GM21367 (cell line): ENCODE results near the gene HS3ST3B1.
A peak's percentile ranks its signal among the peaks of the same experiment; 100 is the strongest.

Source experiments
- ATAC-seq: cut with Tn5 transposase; IDR thresholded peaks from one replicate; pipeline ENCODE4 v1.9.1; 2021; ENCODE audit not compliant: unreplicated experiment

HS3ST3B1 gene

DNA sequence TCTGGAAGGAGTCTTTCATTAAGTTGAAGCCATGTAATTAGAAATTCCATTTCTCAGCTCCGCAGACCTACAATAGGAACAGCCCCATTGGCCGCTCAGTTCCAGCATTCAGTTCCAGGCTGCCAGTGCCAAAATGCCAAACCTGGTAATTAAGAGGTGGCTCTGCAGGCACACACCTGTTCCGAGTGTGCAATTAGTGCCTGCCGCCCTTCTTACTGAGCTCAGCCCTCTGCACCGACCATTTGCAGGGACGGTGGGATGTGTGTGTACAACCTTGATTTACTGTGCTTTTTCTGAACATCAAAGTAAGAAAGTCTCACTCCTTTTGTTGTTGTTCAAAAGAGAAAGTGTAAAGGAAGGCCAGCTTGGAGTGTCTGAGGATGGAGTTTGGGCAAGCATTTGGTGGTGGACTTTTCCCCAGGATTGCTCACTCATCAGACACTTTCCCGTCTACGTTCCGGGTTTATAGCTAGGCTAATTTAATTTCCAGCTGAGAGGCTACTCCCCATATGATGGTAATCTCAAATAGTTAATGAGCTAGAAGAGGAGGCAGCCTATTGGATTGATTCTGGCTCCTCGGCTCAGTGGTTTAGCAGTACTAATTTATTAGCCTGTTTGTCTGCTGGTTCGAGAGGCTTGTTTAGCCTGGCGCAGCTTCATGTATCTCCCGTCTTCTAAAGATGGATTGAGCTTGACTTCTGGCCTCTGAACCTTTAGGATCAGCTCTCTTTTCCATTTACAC is 20.0 kb downstream of the HS3ST3B1 start:
- no peak for ATAC-seq

DNA sequence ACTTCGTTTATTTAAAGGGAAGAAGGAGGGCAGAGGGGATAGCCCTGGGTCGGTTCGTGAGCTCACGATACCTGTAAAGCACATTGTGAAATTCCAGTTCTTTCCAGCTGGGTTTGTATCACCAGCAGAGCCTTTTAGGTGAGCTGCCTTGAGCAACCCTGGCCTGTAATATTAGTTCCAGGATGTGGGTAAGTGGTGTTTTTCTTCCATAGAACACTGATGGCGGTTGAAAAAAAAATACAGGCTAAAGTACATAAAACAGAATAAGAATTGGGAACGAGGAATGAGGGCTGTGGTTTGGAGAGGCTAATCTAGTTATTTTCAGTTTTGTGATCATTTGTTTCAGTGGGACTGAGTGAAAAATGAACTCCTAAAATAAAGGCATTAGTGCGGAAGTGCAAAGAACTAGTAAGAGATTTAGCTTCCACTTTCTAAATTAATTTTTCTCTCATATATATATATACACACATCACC is 20.6 kb downstream of the HS3ST3B1 start:
- ATAC-seq, result no peak

DNA sequence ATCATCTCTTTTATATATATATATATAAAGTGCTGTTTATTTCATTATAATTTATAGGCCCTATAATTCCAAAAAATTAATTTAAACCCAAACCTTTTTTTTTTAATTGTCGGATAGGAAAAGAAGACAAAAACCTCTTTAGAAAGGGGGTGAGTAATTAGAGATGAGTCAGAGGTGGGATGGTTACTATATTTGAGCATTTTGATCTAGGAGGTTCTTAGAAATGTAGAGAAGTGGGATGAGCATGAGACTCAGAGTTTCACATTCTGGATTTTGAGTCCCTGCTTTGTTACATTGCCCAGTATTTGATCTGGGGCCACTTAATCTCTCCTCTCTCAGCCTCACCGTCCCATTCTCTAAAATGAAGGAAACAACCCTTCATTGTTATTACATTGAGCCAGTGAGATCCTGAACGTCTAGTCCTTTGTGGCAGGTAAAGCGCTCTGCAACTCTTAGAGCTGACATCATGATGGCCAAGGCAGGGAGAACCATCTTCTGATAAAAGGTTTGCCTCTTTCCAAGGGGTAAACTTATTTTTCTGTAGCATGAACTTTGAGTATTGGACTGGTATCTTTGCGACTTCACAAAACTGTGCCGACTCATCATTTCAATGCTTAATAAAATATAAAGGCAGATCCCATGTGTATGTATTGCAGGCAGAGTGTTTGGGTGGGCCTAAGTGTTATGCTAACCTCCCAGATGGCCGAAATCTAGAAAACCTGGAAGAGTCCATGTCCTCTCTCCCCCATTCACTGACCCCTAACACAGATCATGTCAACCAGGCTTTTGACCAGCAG is 21.3 kb downstream of the HS3ST3B1 start:
- no peak for ATAC-seq

DNA sequence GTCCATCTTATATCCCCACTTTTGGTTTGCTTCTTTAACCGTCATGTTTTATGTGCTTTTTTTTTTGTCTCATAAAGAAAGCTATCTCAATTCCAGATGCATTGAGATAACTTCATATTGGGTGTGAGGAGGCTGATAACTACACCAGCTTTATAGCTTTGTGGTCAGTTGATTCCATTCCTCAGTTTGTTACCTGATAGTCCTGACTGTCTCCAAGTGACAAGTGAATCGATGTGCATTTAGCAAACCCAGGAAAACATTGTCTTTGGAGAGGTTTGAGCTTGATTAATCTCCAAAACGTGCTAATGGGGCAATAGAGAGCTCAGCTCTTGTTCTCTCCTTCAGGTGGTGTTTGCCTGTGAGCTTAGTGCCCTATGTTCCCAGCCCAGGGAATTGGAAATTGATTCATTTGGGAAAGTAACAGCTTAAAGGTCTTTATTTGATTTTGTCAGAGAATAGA is 22.7 kb downstream of the HS3ST3B1 start:
- ATAC-seq, result no peak

DNA sequence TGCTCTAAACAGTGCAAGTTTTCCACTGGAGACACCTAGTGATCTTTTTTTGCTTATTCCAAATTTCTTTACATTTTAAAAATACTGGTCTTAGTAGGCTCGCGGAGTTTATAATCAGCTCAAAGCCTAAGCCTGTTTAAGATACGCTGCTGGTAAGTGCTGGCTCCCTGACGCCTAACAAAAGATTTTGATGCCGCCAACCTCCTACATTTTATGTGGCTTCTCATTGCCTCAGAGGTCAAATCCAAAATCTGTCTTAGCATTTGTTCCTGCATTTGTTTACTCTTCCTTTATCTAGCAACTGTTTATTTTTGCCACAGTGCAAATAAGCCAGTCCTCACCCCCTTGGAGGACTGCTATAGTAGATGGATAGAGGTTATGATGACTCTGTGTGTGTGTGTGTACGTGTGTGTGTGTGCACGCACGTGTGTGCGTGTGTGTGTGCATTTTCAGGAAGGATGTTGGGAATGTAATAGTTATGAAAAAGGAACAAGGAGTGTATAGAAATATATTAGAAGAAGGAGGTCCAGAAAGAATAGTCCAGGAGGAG is 24.8 kb downstream of the HS3ST3B1 start:
- no peak for ATAC-seq

DNA sequence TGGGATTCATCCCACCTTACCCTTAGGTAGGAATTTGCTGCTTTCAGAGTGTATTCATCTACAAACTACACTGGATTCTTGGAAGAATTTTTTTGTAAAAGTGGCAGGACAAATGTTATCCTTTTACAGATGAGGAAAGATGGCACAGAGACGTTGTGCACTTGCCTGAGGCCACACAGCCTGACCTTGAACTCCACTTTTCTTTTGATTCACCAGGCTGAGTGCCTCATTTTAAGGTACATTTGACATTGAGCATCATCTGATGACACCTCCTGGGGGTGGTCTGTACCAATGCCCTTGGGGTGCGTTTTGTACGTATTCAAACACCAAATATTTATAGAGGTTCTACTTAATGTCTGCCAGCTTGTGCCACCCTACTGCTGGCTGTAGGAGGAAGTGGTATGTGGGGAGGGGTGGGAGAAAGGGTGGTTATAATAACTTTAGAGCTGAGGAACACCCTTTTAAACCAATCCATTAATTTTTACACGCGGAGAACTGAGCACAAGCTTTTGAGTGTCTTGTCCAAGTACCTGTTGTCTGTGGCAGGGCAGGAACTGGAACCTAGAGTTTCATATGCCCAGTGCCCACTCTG is 29.1 kb downstream of the HS3ST3B1 start:
- no peak for ATAC-seq

DNA sequence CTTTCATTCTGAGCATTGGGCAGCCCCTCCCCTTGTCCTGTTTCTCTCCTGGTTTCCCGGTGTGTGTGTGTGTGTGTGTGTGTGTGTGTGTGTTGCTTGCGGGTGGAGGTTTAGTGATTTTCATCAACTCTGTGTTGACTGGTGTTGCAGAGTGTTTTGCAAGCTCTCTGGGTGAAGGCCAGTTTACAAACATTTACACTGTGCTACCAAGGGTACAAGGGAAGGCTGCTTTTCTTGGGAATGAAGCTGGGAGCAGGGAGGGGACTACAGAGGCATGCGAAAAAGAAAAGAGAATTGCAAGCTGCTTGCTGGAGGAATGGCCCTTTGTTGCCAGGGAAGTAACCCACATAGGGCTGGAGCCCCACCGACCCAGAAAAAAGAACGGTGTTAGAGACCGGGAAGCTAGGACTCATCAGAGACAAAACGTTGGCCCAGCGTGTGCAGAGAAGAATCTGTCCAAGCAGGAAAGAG is 29.6 kb downstream of the HS3ST3B1 start:
- no peak for ATAC-seq

DNA sequence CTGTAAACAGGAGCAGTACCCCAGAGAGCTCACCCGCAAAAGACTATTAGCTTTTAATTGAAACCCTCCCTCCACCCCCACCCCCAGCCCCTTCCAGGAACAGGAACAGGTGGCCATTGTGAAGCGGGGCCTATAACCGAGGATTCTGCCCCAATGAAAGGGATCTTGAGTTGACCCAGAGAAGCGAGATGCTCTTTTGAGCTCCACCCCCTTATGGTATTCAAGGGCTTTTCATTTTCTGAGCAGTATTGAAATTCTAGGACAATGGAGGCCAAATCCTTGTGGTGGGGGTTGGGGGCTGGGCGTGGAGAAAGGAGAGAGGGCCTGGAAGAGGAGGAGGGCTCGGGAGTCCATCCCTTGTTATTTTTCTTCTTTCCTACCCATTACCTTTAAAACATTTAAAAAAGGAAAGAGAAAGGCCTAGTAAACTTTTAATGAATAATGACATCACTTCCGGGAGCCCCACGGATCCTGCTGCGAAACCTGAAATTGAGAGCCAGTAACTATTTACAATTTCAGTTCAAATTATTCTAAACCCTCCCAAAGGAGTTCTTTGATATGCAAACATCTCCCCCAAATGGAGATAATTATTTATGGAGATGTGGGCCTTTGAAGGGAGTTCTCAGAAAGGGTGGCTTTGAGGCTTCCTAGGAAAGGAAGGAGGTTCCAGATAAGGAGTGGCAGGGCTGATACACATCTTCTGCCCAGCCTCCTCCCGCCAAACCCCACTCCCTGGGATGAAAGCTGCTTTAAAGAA is 30.5 kb downstream of the HS3ST3B1 start:
- ATAC-seq, result no peak

DNA sequence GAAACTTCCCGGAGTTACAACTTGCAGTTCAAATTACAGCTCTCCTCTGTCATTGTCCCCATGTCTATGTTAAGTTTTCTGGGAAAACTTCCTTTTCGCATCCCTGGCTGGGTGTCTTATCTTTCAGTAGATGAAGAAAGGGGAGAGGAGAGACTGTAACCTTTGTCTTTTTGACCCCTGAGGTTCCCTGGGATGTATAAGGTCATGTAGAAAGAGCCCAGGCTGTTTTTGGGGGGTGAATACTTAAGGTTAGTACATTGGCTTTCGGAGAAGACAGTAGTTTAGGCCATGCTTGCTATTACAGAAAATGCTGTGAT is 31.1 kb downstream of the HS3ST3B1 start:
- no peak for ATAC-seq

DNA sequence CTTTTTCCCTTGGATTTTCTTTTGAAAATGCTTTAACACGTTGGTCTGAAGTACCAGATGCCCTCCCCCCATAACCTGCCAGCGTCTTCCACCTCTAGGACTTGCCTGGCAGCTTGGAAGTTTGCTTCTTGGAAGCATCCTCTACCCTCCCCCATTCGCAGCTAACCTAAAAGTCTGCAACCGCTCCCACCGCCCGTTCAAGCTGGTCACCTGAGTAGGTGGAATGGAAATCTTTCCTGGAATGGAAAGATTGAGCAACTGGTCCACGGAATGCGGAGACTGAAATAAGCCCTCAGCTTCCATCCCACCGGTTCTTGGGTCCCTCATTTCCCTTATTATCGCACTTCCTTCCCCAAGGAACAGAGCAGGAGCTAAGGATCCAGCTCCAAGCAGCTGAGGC is 31.4 kb downstream of the HS3ST3B1 start:
- ATAC-seq, result no peak

DNA sequence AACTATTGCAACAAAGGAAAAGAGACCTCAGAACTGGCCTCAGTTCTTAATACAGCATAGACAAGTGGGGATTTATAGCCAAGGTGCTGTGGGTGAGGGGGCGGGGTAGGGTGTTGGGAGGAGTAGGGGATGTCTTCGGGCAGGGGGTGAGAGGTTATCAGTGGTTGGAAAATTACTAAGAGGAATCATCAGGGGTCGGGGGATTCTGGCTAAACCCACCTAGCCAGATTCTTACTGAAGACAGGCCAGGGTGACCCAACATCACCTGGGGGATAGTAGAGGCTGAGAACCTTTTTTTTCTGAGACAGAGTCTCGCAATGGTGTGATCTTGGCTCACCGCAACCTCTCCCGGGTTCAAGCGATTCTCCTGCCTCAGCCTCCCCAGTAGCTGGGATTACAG is 32.6 kb downstream of the HS3ST3B1 start:
- no peak for ATAC-seq

DNA sequence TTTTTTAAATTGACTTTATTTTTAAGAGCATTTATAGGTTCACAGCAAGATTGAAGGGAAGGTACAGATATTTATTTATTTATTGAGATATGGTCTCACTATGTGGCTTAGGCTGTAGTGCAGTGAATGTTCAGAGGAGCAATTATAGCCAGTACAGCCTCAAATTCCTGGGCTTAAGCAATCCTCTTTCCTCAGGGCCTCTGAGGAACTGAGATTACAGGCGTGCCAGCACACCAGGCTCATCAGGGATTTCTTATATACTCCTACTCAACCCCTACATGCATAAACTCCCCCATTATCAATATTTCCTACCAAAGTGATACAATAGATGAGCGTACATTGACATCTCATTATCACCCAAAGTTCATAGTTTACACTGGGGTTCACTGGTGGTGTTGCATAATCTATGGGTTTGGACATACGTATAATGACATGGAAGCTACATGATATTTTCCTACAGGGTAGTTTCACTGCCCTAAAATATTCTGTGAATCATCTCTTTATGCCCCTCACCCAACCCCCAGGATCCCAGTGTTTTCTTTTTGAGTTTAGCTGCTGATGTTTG is 33.5 kb downstream of the HS3ST3B1 start:
- no peak for ATAC-seq

DNA sequence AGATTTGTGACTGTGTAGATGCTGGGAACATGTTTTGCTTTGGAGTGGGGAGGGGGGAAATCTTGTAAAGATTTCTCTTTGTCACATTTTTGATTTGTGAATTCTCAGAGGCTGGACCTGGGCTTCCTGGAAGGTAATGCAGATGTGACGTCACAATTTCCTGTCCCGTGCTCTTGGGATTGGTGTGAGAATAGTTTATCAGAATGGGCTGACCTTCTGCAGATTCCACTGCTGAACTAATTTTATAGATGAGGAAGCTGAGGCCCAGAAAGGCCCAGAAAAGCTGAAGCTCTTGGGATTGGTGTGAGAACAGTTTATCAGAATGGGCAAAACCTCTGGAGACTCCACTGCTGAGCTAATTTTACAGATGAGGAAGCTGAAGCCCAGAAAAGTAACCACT is 34.0 kb downstream of the HS3ST3B1 start:
- no peak for ATAC-seq

DNA sequence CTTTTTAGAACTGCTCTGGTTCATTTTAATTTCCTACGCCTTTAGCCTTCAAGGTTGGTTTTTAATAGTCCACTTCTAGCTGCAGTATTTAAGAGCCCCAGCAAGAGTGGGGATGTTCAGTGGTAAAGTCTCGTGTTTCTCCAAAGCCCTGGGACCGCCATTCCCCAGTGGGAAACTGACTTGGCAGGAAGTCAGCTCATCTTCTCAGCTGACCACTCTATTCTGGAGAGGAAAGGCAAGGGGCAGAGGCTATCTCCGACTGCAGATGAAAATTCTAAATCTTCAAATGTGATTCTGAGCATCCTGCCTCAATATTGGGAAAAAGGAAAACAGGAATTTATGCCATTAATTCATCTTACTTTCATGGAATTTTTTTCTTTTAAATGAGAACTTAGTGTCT is 35.5 kb downstream of the HS3ST3B1 start:
- ATAC-seq, result no peak

DNA sequence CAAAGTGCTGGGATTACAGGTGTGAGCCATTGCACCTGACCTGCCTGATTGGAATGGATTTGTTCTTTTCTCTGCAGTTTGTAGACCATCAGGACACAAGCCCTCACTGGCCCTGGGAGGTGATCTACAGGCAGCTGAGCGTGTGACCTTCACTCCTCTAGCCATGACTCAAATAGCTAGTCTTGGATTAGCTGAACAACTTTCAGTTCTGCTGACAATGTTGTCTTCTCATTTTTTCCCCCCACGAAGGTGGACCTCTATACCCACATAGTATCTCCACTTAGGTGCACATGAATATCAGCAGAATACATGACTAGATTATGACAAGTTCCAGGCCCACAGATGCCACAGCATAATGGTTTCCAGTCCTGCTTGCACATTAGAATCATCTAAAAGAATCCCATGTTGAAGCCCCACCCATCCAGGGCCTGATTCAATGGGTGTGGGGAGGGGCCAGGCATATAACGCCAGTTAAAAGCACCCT is 36.8 kb downstream of the HS3ST3B1 start:
- ATAC-seq, result no peak

DNA sequence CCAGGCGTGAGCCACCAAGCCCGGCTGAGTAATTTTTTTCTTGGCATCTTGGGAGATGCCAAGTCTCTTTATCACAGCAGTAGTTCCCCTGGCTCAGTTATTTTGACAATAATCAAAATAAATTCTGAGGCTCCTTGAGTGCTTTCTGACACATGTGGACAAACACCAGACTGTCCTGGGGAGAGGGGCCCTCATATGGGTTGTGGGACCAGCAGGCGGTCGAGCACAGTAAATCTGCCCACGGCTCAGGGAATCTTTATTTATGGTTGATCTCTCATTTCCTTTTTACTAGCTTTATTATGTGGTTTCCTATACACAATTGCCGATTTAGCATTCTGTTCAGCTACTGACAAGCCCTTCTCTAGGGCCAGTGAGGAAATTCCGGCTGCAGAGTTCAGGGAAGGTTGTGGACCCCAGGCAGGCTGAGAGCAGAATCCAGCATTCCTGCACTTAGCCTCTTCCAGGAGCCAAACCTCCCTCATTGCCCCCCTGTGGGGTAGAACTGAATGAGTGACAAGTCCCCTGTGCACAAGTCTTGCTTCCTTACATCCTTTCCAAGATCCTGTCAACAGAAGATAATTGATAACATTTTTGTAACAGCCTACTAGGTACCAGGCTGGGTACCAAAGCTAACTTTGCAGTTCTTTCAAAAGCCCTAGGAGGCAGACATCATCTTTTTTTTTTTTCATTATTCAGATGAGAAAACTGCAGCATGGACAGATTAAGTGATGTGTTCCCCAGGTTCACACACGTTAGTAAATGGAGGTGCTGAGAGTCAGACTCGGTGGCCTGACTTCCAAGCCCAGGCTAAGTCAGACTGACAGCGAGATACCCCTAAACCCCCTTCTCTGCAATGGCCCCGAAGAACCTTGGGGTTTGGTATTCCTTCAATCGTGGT is 40.2 kb downstream of the HS3ST3B1 start:
- ATAC-seq, result no peak

DNA sequence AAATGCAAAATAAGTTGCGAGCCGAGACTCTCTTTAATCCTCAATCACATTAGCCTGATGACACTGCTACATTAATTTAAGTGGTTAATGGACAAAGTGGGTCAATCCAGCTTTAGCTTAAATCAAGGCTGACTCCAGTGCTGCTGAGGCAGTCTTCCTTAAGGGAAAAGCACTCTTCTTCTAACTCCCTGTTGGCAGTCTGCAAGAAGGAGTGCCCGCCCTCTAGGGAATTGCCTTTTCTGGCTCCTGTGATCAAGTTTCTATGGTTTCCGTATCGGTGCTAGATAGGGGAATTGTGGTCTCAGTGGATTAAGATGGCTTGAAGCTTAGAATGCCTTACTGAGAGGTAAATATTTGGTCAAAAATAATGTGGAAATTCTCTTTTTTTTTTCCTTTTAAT is 41.0 kb downstream of the HS3ST3B1 start:
- ATAC-seq, result no peak

DNA sequence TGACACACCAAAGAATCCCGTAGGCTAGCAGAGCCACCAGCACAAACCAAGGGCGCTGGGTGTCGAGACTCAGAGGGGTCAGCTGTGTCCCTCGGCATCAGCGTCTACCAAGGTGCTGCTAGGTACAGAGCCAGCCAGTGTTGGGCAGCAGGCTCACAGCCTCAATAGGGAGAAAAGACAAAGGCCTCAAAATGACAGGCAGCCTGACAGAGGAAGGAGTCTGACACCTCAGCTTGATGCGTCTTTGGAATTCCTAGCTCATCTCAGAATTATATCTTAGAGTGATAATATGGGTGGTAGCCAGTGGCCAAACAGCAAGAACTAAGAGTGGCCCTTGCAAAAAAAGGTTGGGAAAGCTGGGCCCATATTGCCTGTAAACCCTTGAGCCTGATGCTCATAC is 45.9 kb downstream of the HS3ST3B1 start:
- no peak for ATAC-seq

DNA sequence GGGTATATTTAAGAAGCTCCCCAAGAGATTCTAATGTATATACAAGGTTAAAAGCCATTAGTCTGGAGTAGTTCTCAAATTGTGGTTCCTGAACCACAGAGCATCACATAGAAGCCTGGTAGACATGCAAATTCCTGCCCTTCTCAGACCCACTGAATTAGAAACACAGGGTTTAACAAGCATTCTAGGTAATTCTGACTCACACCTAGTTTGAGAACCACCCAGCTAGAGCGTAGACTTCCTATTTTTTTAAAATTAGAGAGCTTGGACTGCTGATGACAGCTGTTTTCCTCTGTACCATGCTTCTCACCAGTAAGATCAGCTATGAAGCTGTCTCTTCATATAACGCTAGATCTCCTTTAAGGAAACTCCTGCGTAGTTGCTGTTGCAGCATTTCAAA is 50.6 kb downstream of the HS3ST3B1 start:
- ATAC-seq, result peak; percentile 88
